K562 (cell line): ENCODE measurements around the gene KCTD7. TPM values are rescaled to one million over a fixed set of nuclear protein-coding genes. Genes with fewer than 3 reads are reported as not detected.
"Not testable (repeated sequence)": the region's sequence is repeated elsewhere in the genome, so short reads cannot be mapped to it uniquely, and the experiment has no call there.

ENCODE experiments used
- ATAC-seq: fragments of 200-7000 bp; cut with Tn5 transposase; 3 replicates; pipeline ENCODE4 v1.9.1; 2020; ENCODE audit warnings: moderate library complexity
- BruUV-seq: library from RNA; stranded (reverse); fragments of 400-500 nt; replicated peaks from 2 replicates; lab custom pipeline; 2021; lab: Mats Ljungman, UMichigan
- CTCF ChIA-PET: fragments of 300-600 bp; formaldehyde crosslinking; extraction: SDS; loops from one replicate; lab custom pipeline; 2021; ENCODE audit warnings: low intra/inter-chr PET ratio; lab: Yijun Ruan, JAX
- POLR2A ChIA-PET: fragments of 300-600, 350-650 bp; sonication (Branson Sonifier 250); formaldehyde crosslinking; extraction: SDS; loops from one replicate; lab custom pipeline; 2021; ENCODE audit warnings: antibody characterized with exemption, inconsistent platforms; lab: Yijun Ruan, JAX
- DNase-seq, 4 experiments: peaks; one replicate each; pipeline versions ENCODE4 v3.0.0 to v3.0.0-alpha.2; 2011 to 2018; ENCODE audit warnings: low spot score in 3 of 4, mixed read lengths in 3 of 4; ENCODE audit errors: extremely low read depth in 1 of 4
- FAIRE-seq: peaks from 2 replicates; lab custom pipeline; 2011; peaks lifted over from hg19 to GRCh38; lab: Jason Lieb, UNC
- H2AFZ ChIP-seq: 2 replicates; pipeline ENCODE4 v1.6.0; 2011; ENCODE audit warnings: low read depth, low read length, control low read depth, inconsistent platforms
- H3K27ac ChIP-seq: fragments of 200-600 bp; 3 replicates; pipeline ENCODE4 v1.8.0; 2011; ENCODE audit warnings: low read depth, mild to moderate bottlenecking, control low read depth, inconsistent platforms, low read length, moderate library complexity, mixed read lengths; ENCODE audit errors: extremely low read depth
- H3K27me3 ChIP-seq, 2 experiments: fragments of 300-600 bp in 1 of 2; 2 replicates in 1 of 2; 3 replicates in 1 of 2; pipeline versions ENCODE4 v1.6.0 to v1.8.0; 2011; ENCODE audit warnings: inconsistent platforms in 2 of 2, low read length in 2 of 2, mild to moderate bottlenecking in 1 of 2, mixed read lengths in 1 of 2, moderate library complexity in 1 of 2; ENCODE audit not compliant: control insufficient read depth in 2 of 2, insufficient read depth in 2 of 2
- H3K36me3 ChIP-seq: fragments of 300-600 bp; 3 replicates; pipeline ENCODE4 v1.8.0; 2011; ENCODE audit warnings: mild to moderate bottlenecking, low read length, inconsistent platforms; ENCODE audit not compliant: control insufficient read depth, insufficient read depth
- H3K4me1 ChIP-seq, 2 experiments: fragments of 200-600 bp in 1 of 2; replicated peaks in 1 of 2; 2 replicates in 1 of 2; 3 replicates in 1 of 2; pipeline versions ENCODE4 v1.5.1 to v1.8.0; 2011; ENCODE audit warnings: inconsistent platforms in 2 of 2, low read length in 2 of 2, mild to moderate bottlenecking in 1 of 2, mixed read lengths in 1 of 2, moderate library complexity in 1 of 2; ENCODE audit not compliant: control insufficient read depth in 2 of 2, insufficient read depth in 2 of 2
- H3K4me2 ChIP-seq: 2 replicates; pipeline ENCODE4 v1.6.1; 2011; ENCODE audit warnings: low read length, control low read depth, inconsistent platforms, mixed read lengths; ENCODE audit not compliant: insufficient read depth
- H3K4me3 ChIP-seq: fragments of 200-600 bp; sonication (generic), shearing (Covaris generic); 2 replicates; pipeline ENCODE4 v1.5.1; 2016; ENCODE audit warnings: control low read depth, inconsistent platforms
- H3K79me2 ChIP-seq: fragments of 200-600 bp; 3 replicates; pipeline ENCODE4 v1.8.0; 2011; ENCODE audit warnings: low read length, inconsistent platforms; ENCODE audit not compliant: control insufficient read depth, insufficient read depth
- H3K9ac ChIP-seq, 2 experiments: 2 replicates each; pipeline versions ENCODE4 v1.6.0 to v1.6.1; 2011; ENCODE audit warnings: low read depth in 2 of 2, low read length in 2 of 2, control low read depth in 1 of 2, inconsistent platforms in 1 of 2, mild to moderate bottlenecking in 1 of 2, mixed read lengths in 1 of 2; ENCODE audit not compliant: insufficient read depth in 1 of 2
- H3K9me1 ChIP-seq: one replicate; pipeline ENCODE4 v1.6.0; 2011; ENCODE audit warnings: inconsistent platforms, mild to moderate bottlenecking, low read length, moderate library complexity; ENCODE audit not compliant: control insufficient read depth, insufficient read depth
- H3K9me3 ChIP-seq: replicated peaks from 2 replicates; pipeline ENCODE4 v1.5.1; 2011; ENCODE audit warnings: low read depth, low read length, inconsistent platforms; ENCODE audit not compliant: control insufficient read depth, insufficient read depth
- H4K20me1 ChIP-seq: replicated peaks from 2 replicates; pipeline ENCODE4 v1.6.1; 2011; ENCODE audit warnings: low read length, inconsistent platforms, mixed read lengths; ENCODE audit not compliant: control insufficient read depth, insufficient read depth
- ARID2 ChIP-seq: fragments of 450-650 bp; IDR thresholded peaks from 2 replicates; pipeline ENCODE4 v1.6.1; 2017; ENCODE audit warnings: antibody characterized with exemption, mild to moderate bottlenecking
- BHLHE40 ChIP-seq: IDR thresholded peaks from 2 replicates; pipeline ENCODE4 v1.6.1; 2011; ENCODE audit warnings: low read length, improper control_type of control experiment
- CBFA2T2 ChIP-seq: fragments of 450-650 bp; conservative IDR thresholded peaks from 2 replicates; pipeline ENCODE4 v1.6.1; 2017; ENCODE audit warnings: mild to moderate bottlenecking
- HDAC1 ChIP-seq, 2 experiments: fragments of 450-650 bp; IDR thresholded peaks; 2 replicates each; pipeline ENCODE4 v1.6.1; 2016 to 2017; ENCODE audit warnings: inconsistent platforms in 1 of 2, mild to moderate bottlenecking in 1 of 2, moderate library complexity in 1 of 2
- KDM5B ChIP-seq: fragments of 200-600 bp; sonication (generic); IDR thresholded peaks from 2 replicates; pipeline ENCODE4 v1.6.1; 2012; ENCODE audit warnings: low read depth, mild to moderate bottlenecking, moderate library complexity, low read length, control low read depth, inconsistent platforms; ENCODE audit not compliant: insufficient replicate concordance
- MAX ChIP-seq: sonication (generic); formaldehyde crosslinking; IDR thresholded peaks from 2 replicates; pipeline ENCODE4 v1.9.0; 2022; ENCODE audit warnings: mild to moderate bottlenecking, missing genetic modification reagents
- MAZ ChIP-seq, 2 experiments: fragments of 450-650 bp in 1 of 2; sonication (generic) in 1 of 2; formaldehyde crosslinking; IDR thresholded peaks in 1 of 2; conservative IDR thresholded peaks in 1 of 2; 2 replicates each; pipeline versions ENCODE4 v1.4.0 to v1.5.0; 2020; ENCODE audit warnings: mild to moderate bottlenecking in 1 of 2, missing genetic modification reagents in 1 of 2
- MCM5 ChIP-seq: fragments of 450-650 bp; IDR thresholded peaks from 2 replicates; pipeline ENCODE4 v1.6.1; 2016; ENCODE audit warnings: low read depth
- MLLT1 ChIP-seq, 2 experiments: fragments of 450-650 bp; IDR thresholded peaks; 2 replicates each; pipeline ENCODE4 v1.6.1; 2016
- MTA1 ChIP-seq: fragments of 450-650 bp; IDR thresholded peaks from 2 replicates; pipeline ENCODE4 v1.6.1; 2017; ENCODE audit warnings: borderline replicate concordance
- MTA2 ChIP-seq: fragments of 450-650 bp; IDR thresholded peaks from 2 replicates; pipeline ENCODE4 v1.6.1; 2016; ENCODE audit warnings: low read depth
- PHF21A ChIP-seq: fragments of 450-650 bp; IDR thresholded peaks from 2 replicates; pipeline ENCODE4 v1.6.1; 2017; ENCODE audit warnings: low read depth, borderline replicate concordance
- ZC3H4 ChIP-seq: sonication (generic); formaldehyde crosslinking; IDR thresholded peaks from 2 replicates; pipeline ENCODE4 v1.9.0; 2021; ENCODE audit warnings: missing genetic modification reagents, borderline replicate concordance
- ZNF232 ChIP-seq: sonication (generic); formaldehyde crosslinking; IDR thresholded peaks from 2 replicates; pipeline ENCODE4 v1.8.0; 2022; ENCODE audit warnings: mild to moderate bottlenecking, missing genetic modification reagents
- ZNF740 ChIP-seq, 3 experiments: fragments of 200-800 bp in 1 of 3; sonication (Bioruptor generic) in 1 of 3; sonication (generic) in 1 of 3; formaldehyde crosslinking in 1 of 3; IDR thresholded peaks; 2 replicates each; pipeline versions ENCODE4 v1.6.1 to v1.8.0; 2016 to 2022; ENCODE audit warnings: mild to moderate bottlenecking in 2 of 3, missing compliant biosample characterization in 2 of 3, missing genetic modification characterization in 2 of 3, missing genetic modification reagents in 1 of 3
- WGBS: fragments of 100-300 bp; shearing (Covaris generic); methylation state at CpG from one replicate; pipeline ENCODE4 v1.1.6; 2016; ENCODE audit warnings: low coverage, mixed read lengths; ENCODE audit not compliant: insufficient coverage; ENCODE audit errors: missing lambda C conversion rate; 5-methylcytosine and 5-hydroxymethylcytosine counted together
- in situ Hi-C: fragments of 300-500 bp; cut with MboI; formaldehyde crosslinking; loops from 4 replicates; pipeline ENCODE4 v1.15.0; 2018; ENCODE audit warnings: inconsistent platforms, mixed read lengths
- intact Hi-C: fragments of 100-400 bp; cut with micrococcal nuclease; formaldehyde crosslinking; loops from 2 replicates; pipeline ENCODE4 v1.14.2; 2022
- polyA plus RNA-seq, 8 experiments: library from polyadenylated mRNA; depleted of rRNA in 4 of 8; stranded (reverse) in 5 of 8; unstranded in 3 of 8; fragments of >200 nt; fragmentation: Nextera tagmentation in 2 of 8; fragmentation: Illumina TruSeq in 1 of 8; extraction: Ambion mirVana in 2 of 8; extraction: Trizol in 1 of 8; gene quantifications; 2 replicates each; pipeline versions ENCODE4 v1.2.1 to v1.2.3, GENCODE V29; 2011 to 2014; ENCODE audit warnings: inconsistent platforms in 1 of 8, missing spikeins in 1 of 8
- total RNA-seq, 7 experiments: library from RNA; depleted of rRNA in 6 of 7; stranded (reverse); fragments of >200 nt in 6 of 7; fragmentation: Illumina TruSeq in 2 of 7; extraction: Trizol in 2 of 7; gene quantifications; 2 replicates each; pipeline versions ENCODE4 v1.2.1 to v1.2.3, GENCODE V29; 2011 to 2021; ENCODE audit warnings: low replicate concordance in 1 of 7

The KCTD7 gene
- total and polyA plus RNA-seq, 9 of the 15 experiments (the other 6 are each of a cell fraction or from before 2014, with no cell fraction given): 1.5 to 26.0 (median 9.0) TPM

DNA sequence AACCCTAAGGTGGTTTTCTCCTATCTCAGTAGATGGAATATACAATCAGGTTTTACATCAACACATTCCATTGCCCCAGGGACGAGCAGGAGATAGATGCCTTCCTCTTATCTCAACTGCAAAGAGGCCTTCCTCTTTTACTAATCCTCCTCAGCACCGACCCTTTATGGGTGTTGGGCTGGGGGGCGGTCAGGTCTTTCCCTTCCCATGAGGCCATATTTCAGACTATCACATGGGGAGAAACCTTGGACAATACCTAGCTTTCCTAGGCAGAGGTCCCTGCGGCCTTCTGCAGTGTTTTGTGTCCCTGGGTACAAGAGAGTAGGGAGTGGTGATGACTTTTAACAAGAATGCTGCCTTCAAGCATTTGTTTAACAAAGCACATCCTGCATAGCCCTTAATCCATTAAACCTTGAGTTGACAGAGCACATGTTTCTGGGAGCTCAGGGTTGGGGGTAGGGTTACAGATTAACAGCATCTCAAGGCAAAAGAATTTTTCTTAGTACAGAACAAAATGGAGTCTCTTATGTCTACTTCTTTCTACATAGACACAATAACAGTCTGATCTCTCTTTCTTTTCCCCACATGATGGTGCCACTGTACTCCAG is 9.2 kb upstream of the KCTD7 start (continued):
- not testable (repeated sequence) for TF ChIP-seq ZNF740 (CRISPR knock-in tag; IDR thresholded peaks at IDR 0.05)
- TF ChIP-seq ZNF740 (tag; IDR thresholded peaks at IDR 0.05): 0 out of 4 replicates have a peak, but pooled peaks of 1 of the 2 experiments have one; percentile 50

GRCh38 chr7:66626331-66626934 is 2.2 kb upstream of the KCTD7 start:
- FAIRE-seq (no peak), ATAC-seq (no peak)
- no peaks in the 10 kb centered on the region for H3K9me3 ChIP-seq
- H3K4me3 ChIP-seq: no peak overlapping the region
- H3K36me3 ChIP-seq: no peaks in the 10 kb centered on the region
- no peak overlapping the region for H3K4me2 ChIP-seq
- no peak overlapping the region for H2AFZ ChIP-seq
- in situ Hi-C loops: no loop called here
- no TSS peak for BruUV-seq
- H3K9me1 ChIP-seq: peaks cover 4% of the 10 kb centered on the region
- 0 out of 5 replicates have a peak, but pooled peaks cover 0 to 2% of the 10 kb centered on the region in 2 experiments for H3K27me3 ChIP-seq
- POLR2A ChIA-PET: interaction anchor here (0.7 to 2.8 kb wide), 4 partner anchors 16 to 172 kb away, joined by 3 to 13 read pairs (median 4); no protein-coding TSS in a partner anchor
- CTCF ChIA-PET: no interaction called here
- no peak overlapping the region for H3K27ac ChIP-seq
- peaks cover under 1% of the 10 kb centered on the region for H4K20me1 ChIP-seq
- H3K9ac ChIP-seq: no peak overlapping the region
- WGBS: 33% methylated on average over 3 of the region's 3 CpGs
- TF ChIP-seq HDAC1 (IDR thresholded peaks at IDR 0.05) (no peak), MAZ (CRISPR knock-in tag; conservative IDR thresholded peaks at IDR 0.05 in 1 of 2, IDR thresholded peaks at IDR 0.05 in 1 of 2) (no peak), KDM5B (no peak), MAX (CRISPR knock-in tag) (no peak), PHF21A (no peak), MTA1 (no peak), BHLHE40 (no peak), ZC3H4 (no peak), ARID2 (no peak), MLLT1 (IDR thresholded peaks at IDR 0.05) (no peak), ZNF232 (CRISPR knock-in tag) (no peak), MCM5 (no peak), MTA2 (no peak), CBFA2T2 (no peak)
- TF ChIP-seq, all 486 proteins: peak for 0
- DNase-seq: no peak
- H3K79me2 ChIP-seq: peaks cover 8% of the 10 kb centered on the region; the same call in 2 of the 3 replicates
- intact Hi-C loops: no loop called here
- H3K4me1 ChIP-seq: peaks cover 9 to 17% of the 10 kb centered on the region in 2 experiments
